ENCODE data around the gene HOOK2. TPM values are rescaled to one million over a fixed set of nuclear protein-coding genes. Genes with fewer than 3 reads are reported as not detected.

Gene HOOK2
- total RNA-seq, 2 donors from 2014 or later = 11.4 to 12.2 TPM

- H3K4me3 ChIP-seq = peak overlapping the region in 1 of 2 donors; percentile 67
- H3K36me3 ChIP-seq = no peaks in the 10 kb centered on the region
- H3K9me3 ChIP-seq = no peaks in the 10 kb centered on the region
- peak; percentile 80 for DNase-seq (ENCODE audit: low spot score)
- TF ChIP-seq CTCF (IDR thresholded peaks at IDR 0.05) = no peak
- H3K27me3 ChIP-seq = no peaks in the 10 kb centered on the region
- peaks cover 0 to 49% of the 10 kb centered on the region in 2 donors for H3K4me1 ChIP-seq
- peak overlapping the region; percentile 91 to 93 for H3K27ac ChIP-seq
Observed at GRCh38 chr19:12779162-12779993, 4.0 kb upstream of the HOOK2 start.

- H3K27me3 ChIP-seq = no peaks in the 10 kb centered on the region
- peaks cover 0 to 46% of the 10 kb centered on the region in 2 donors for H3K4me1 ChIP-seq
- no peak for DNase-seq (ENCODE audit: low spot score)
- H3K9me3 ChIP-seq = no peaks in the 10 kb centered on the region
- no peaks in the 10 kb centered on the region for H3K36me3 ChIP-seq
- peak overlapping the region; percentile 52 to 67 for H3K4me3 ChIP-seq
- no peak for TF ChIP-seq CTCF (IDR thresholded peaks at IDR 0.05)
- H3K27ac ChIP-seq = peak overlapping the region; percentile 91 to 93
Observed at GRCh38 chr19:12778905-12779161, 3.5 kb upstream of the HOOK2 start.

GRCh38 chr19:12778017-12778904 is 2.9 kb upstream of the HOOK2 start:
- TF ChIP-seq CTCF (IDR thresholded peaks at IDR 0.05) = no peak
- Histone ChIP-seq H3K27me3 (no peaks in the 10 kb centered on the region), H3K9me3 (no peaks in the 10 kb centered on the region), H3K27ac (peak overlapping the region; percentile 91 to 93), H3K36me3 (no peaks in the 10 kb centered on the region), H3K4me3 (peak overlapping the region; percentile 52 to 67), H3K4me1 (peaks cover 0 to 46% of the 10 kb centered on the region in 2 donors)
- DNase-seq (ENCODE audit: low spot score) = peak; percentile 81

- Histone ChIP-seq H3K4me1 (peaks cover 0 to 44% of the 10 kb centered on the region in 2 donors), H3K27me3 (no peaks in the 10 kb centered on the region), H3K36me3 (no peaks in the 10 kb centered on the region), H3K4me3 (peak overlapping the region; percentile 52 to 67), H3K9me3 (no peaks in the 10 kb centered on the region), H3K27ac (peak overlapping the region; percentile 91 to 93)
- DNase-seq (ENCODE audit: low spot score) = no peak
- TF ChIP-seq CTCF (IDR thresholded peaks at IDR 0.05) = peak; percentile 91 to 99
Observed at GRCh38 chr19:12777217-12778016, 2.1 kb upstream of the HOOK2 start.

- TF ChIP-seq CTCF (IDR thresholded peaks at IDR 0.05) = peak in 1 of 2 donors; percentile 49
- no peak overlapping the region for H3K4me3 ChIP-seq
- H3K4me1 ChIP-seq = peaks cover 0 to 39% of the 10 kb centered on the region in 2 donors
- peak overlapping the region; percentile 7 to 72 for H3K27ac ChIP-seq
- no peaks in the 10 kb centered on the region for H3K36me3 ChIP-seq
- no peaks in the 10 kb centered on the region for H3K27me3 ChIP-seq
- no peak for DNase-seq (ENCODE audit: low spot score)
- no peaks in the 10 kb centered on the region for H3K9me3 ChIP-seq
Observed at GRCh38 chr19:12773571-12773970, 1.8 kb downstream of the HOOK2 start.

Measured in right atrium auricular region (tissue), 2 donors.